Stomach (tissue), 4 donors: Measurements from ENCODE around the gene ATP11A.

Source experiments
- CTCF ChIP-seq, 7 experiments: fragments of 450-650 bp in 4 of 7; fragments of 200-600 bp in 3 of 7; sonication (generic) in 3 of 7; IDR thresholded peaks; one replicate each; pipeline ENCODE4 v1.5.1; 2016 to 2019; ENCODE audit warnings: antibody characterized with exemption in 7 of 7, control low read depth in 2 of 7, mild to moderate bottlenecking in 1 of 7
- EP300 ChIP-seq: sonication (generic); formaldehyde crosslinking; IDR thresholded peaks from one replicate; pipeline ENCODE4 v1.6.1; 2017; ENCODE audit warnings: antibody characterized with exemption
- POLR2A ChIP-seq, 4 donors: fragments of 450-650 bp; IDR thresholded peaks; one replicate each; pipeline ENCODE4 v1.6.1; 2016; ENCODE audit warnings: antibody characterized with exemption in 4 of 4, control low read depth in 2 of 4, mild to moderate bottlenecking in 1 of 4, moderate library complexity in 1 of 4
- POLR2AphosphoS5 ChIP-seq, 3 donors: sonication (generic); formaldehyde crosslinking; IDR thresholded peaks; one replicate each; pipeline ENCODE4 v1.6.1; 2016; ENCODE audit warnings: antibody characterized with exemption in 3 of 3

GRCh38 chr13:112910616-112911280, 220.9 kb downstream of the ATP11A start:
- no peak for TF ChIP-seq CTCF (IDR thresholded peaks at IDR 0.05)
- TF ChIP-seq EP300 = no peak
- TF ChIP-seq POLR2A (IDR thresholded peaks at IDR 0.05) = no peak
- TF ChIP-seq POLR2AphosphoS5 (IDR thresholded peaks at IDR 0.05) = no peak
